Activated CD8-positive, alpha-beta memory T cell treated with anti-CD3 and anti-CD28 coated beads, Interleukin-2, amount 50 U/mL, for 48 hours (primary cell): ENCODE data around the gene ZMAT5.
A peak's percentile ranks its signal among the peaks of the same experiment; 100 is the strongest.

Source experiments
- DNase-seq: peaks from one replicate; pipeline ENCODE4 v3.0.0-alpha.2; 2020

ZMAT5 gene

GRCh38 chr22:29704528-29705285 lies 62.1 kb downstream of the ZMAT5 start:
- no peak for DNase-seq

GRCh38 chr22:29703569-29704195 lies 63.1 kb downstream of the ZMAT5 start:
- no peak for DNase-seq

- no peak for DNase-seq
Measured at GRCh38 chr22:29702931-29703501, 63.8 kb downstream of the ZMAT5 start.

- DNase-seq = no peak
Measured at GRCh38 chr22:29702000-29702930, 64.5 kb downstream of the ZMAT5 start.

GRCh38 chr22:29701155-29701999 lies 65.4 kb downstream of the ZMAT5 start:
- DNase-seq = no peak

GRCh38 chr22:29700900-29701154 lies 66.0 kb downstream of the ZMAT5 start:
- no peak for DNase-seq

- DNase-seq = no peak
Measured at GRCh38 chr22:29700206-29700899, 66.5 kb downstream of the ZMAT5 start.

GRCh38 chr22:29697853-29698598 lies 68.8 kb downstream of the ZMAT5 start:
- DNase-seq = no peak

GRCh38 chr22:29695129-29695926 lies 71.5 kb downstream of the ZMAT5 start:
- DNase-seq = no peak

- no peak for DNase-seq
Measured at GRCh38 chr22:29693671-29694070, 73.1 kb downstream of the ZMAT5 start.

GRCh38 chr22:29693161-29693560 lies 73.6 kb downstream of the ZMAT5 start:
- no peak for DNase-seq

GRCh38 chr22:29692327-29692640 lies 74.5 kb downstream of the ZMAT5 start:
- no peak for DNase-seq

GRCh38 chr22:29691636-29692326 lies 75.0 kb downstream of the ZMAT5 start:
- DNase-seq = no peak

- no peak for DNase-seq
Measured at GRCh38 chr22:29690476-29690875, 76.3 kb downstream of the ZMAT5 start.

- peak; percentile 63 for DNase-seq
Measured at GRCh38 chr22:29689880-29690213, 77.0 kb downstream of the ZMAT5 start.

GRCh38 chr22:29689206-29689879 lies 77.5 kb downstream of the ZMAT5 start:
- no peak for DNase-seq

- DNase-seq = no peak
Measured at GRCh38 chr22:29684244-29684643, 82.6 kb downstream of the ZMAT5 start.

GRCh38 chr22:29683536-29683935 lies 83.3 kb downstream of the ZMAT5 start:
- no peak for DNase-seq
